ENCODE results near the gene VPS35L. TPM values are rescaled to one million over a fixed set of nuclear protein-coding genes. Genes with fewer than 3 reads are reported as not detected.

VPS35L gene
- 10 to 100 TPM; 29.0 to 31.0 TPM for total RNA-seq

DNA sequence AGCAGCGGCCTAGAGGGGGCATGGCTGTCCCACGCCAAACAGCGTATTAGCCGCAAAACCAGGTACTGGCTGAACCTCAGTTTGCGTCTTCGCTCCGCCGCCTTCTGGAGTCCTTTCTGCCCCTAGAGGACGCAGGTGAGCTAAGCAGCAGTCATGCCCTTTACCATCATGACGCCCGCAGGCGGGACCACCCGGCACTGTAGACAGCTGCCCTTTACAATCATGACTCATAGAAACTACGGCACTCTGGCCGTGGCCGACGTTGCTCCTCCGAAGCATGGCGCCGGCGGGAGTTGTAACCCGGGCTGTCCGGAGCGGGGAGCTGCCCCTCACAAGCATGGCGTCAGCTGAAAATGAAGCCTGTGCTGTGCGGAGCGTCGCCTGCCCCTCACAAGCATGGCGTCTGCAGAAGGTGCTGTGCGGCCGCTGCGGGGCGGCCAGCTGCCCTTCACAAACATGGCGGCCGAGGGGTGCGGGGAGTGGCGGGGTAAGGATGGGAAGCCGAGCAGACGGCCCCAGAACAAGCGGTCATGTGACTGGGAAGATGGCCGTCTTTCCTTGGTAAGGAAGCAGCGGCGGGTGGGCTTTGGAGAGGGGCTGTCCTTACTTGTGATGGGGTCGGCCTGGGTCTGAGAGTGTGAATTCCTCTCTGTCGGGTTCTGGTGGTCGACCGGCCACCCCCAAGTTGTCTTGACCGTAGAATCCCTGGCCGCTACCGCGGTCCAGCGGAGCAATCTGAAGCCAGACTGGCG is at the start of gene VPS35L:
VPS35L (plus strand) TSS at position 518 of the 752 bp plus-strand sequence; CDS start at position 545, 27 bp downstream.
- ChIA-PET POLR2A (interaction anchor here (1.0 to 2.2 kb wide), 3 partner anchors 10 to 766 kb away, joined by 3 to 14 read pairs (median 4); partner anchors contain the start of gene CCP110), CTCF (interaction anchor here (0.6 to 3.7 kb wide), 9 partner anchors 9 to 488 kb away, joined by 3 to 15 read pairs (median 3); partner anchors contain the start of genes CCP110, COQ7 and GPRC5B)

GRCh38 chr16:19506965-19507364 is 48.5 kb upstream of the VPS35L start:
- CTCF ChIA-PET = no interaction called here
- POLR2A ChIA-PET = no interaction called here

- POLR2A ChIA-PET = no interaction called here
Observed at GRCh38 chr16:19507867-19508266, 47.6 kb upstream of the VPS35L start.

DNA sequence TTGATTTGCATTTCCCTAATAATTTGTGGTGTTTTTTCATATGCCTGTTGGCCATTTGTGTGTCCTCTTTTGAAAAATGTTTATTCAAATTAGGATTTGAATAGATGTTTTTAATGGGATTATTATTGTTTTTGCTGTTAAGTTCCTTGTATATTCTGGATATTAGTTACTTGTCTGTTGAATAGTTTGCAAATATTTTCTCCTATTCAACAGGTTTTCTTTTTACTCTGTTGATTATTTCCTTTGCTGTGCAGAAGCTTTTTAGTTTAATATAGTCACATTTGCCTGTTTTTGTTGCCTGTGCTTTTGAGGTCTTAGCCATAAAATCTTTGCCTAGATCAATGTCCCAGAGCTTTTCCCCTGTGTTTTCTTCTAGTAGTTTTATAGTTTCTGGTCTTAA is 43.2 kb upstream of the VPS35L start:
- ChIA-PET CTCF (interaction anchor here (0.8 kb wide), 1 partner anchor 10 kb away, joined by 3 read pairs; no protein-coding TSS in a partner anchor), POLR2A (no interaction called here)

More at GRCh38 chr16:19507867-19508266, 47.6 kb upstream of the VPS35L start:
- CTCF ChIA-PET = interaction anchor here (0.6 kb wide), 1 partner anchor 443 kb away, joined by 3 read pairs; no protein-coding TSS in a partner anchor

GRCh38 chr16:19513377-19514053 is 42.0 kb upstream of the VPS35L start:
- ChIA-PET CTCF (interaction anchor here (0.6 kb wide), 1 partner anchor 457 kb away, joined by 3 read pairs; no protein-coding TSS in a partner anchor), POLR2A (no interaction called here)

GRCh38 chr16:19515757-19516156 is 39.7 kb upstream of the VPS35L start:
- POLR2A ChIA-PET = no interaction called here
- CTCF ChIA-PET = interaction anchor here (1.1 kb wide), 1 partner anchor 12 kb away, joined by 4 read pairs; no protein-coding TSS in a partner anchor

DNA sequence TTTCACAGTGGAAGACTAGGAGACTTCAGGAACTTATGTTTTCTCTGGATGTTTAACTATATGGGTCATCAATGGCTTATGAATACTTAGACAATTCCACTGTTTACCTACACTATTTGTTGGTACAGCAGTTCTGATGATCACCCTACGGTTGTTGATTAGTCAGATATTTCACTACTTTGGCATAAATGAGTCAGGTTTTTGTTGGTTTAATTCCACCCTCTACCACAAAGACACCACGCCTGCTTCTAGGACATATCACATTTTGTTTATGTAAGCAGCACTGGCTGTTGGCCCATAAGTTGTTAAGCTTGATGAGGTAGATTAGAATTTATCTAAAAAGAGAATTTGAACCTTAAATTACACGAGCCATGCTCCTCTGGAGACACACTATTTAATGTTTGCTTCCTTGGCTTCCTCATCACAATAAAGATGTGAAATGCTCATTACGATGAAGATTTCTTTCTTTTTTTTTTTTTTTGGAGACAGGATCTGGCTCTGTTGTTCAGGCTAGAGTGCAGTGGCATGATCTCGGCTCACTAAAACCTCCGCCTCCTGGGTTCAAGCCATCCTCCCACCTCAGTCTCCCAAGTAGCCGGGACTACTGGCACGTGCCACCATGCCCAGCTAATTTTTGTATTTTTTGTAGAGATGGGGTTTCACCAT is 37.9 kb upstream of the VPS35L start:
- CTCF ChIA-PET = interaction anchor here (0.7 to 1.0 kb wide), 2 partner anchors 15 to 59 kb away, joined by 3 read pairs; no protein-coding TSS in a partner anchor
- POLR2A ChIA-PET = no interaction called here

- CTCF ChIA-PET = interaction anchor here (0.7 to 1.0 kb wide), 2 partner anchors 16 to 58 kb away, joined by 3 read pairs; no protein-coding TSS in a partner anchor
Observed at GRCh38 chr16:19518388-19518787, 37.1 kb upstream of the VPS35L start.

GRCh38 chr16:19520861-19521331 is 34.6 kb upstream of the VPS35L start:
- ChIA-PET POLR2A (interaction anchor here (0.7 kb wide), 1 partner anchor 390 kb away, joined by 6 read pairs; no protein-coding TSS in a partner anchor), CTCF (interaction anchor here (1.0 kb wide), 1 partner anchor 36 kb away, joined by 3 read pairs; no protein-coding TSS in a partner anchor)

More at GRCh38 chr16:19518388-19518787, 37.1 kb upstream of the VPS35L start:
- POLR2A ChIA-PET = no interaction called here

DNA sequence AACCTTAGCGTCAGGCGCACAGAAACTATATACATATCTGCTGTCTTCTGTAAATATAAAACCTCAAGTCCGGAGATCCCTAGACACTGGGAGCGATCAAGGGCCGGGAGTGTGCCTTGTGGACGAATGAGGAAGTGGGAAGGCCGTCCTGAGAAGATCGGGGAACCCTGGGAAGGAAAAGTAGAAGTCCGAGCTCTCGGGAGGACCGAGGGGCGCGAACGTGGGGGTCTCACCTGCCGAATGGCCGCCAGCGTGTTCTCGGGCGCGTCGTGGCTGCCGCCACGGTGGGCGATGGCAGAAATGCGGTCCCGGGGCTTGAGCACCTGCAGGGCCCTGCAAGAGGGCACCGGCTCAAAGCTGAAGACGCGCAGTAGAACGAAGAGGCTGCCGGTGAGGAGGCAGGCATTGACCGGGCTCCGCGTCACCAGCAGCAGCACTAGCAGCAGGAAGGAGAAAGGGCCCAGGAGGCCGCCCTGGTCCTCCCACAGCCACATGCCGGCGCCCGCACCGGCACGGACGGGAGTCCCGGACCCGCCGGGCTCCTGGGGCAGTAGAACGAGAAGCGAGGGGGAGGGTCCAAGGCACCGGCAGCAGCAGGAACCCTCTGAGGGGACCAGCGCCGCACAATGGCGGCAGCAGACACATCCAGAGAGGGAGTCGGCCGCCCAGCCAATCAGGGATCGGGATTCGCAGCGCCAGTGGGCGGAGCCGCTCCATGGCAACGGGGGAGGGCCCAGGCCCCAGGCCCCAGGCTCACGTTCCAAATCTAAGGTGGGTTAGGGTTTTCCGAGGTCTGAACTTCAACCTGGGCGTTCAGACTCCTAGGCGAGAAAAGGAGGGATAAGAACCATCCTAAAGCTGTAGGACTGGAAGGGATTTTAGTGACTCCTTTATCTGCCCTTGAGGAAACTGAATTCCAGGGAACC is 33.8 kb upstream of the VPS35L start, which contains the start of gene GDE1:
GDE1 (minus strand) TSS at position 628 of the 926 bp plus-strand sequence; CDS start at position 494, 134 bp downstream.
- ChIA-PET POLR2A (interaction anchor here (0.6 kb wide), 1 partner anchor 16 kb away, joined by 9 read pairs; no protein-coding TSS in a partner anchor), CTCF (interaction anchor here (1.0 kb wide), 1 partner anchor 35 kb away, joined by 3 read pairs; no protein-coding TSS in a partner anchor)

DNA sequence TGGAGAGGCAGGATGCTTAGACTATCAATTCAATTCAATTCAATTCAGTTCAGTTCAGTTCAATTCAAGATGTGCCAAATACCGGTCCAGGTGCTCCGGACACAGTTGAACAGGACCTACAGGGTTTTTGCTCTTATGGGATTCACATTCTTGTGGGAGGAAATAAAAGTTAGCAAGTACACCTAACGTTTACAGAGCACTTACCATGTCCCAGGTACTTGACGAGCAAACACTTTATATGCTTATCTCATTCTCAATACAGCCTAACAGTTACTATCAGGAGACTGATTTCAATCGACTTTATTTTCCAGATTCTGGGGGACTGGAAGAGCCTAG is 33.1 kb upstream of the VPS35L start:
- ChIA-PET CTCF (no interaction called here), POLR2A (interaction anchor here (0.6 kb wide), 1 partner anchor 15 kb away, joined by 9 read pairs; no protein-coding TSS in a partner anchor)

DNA sequence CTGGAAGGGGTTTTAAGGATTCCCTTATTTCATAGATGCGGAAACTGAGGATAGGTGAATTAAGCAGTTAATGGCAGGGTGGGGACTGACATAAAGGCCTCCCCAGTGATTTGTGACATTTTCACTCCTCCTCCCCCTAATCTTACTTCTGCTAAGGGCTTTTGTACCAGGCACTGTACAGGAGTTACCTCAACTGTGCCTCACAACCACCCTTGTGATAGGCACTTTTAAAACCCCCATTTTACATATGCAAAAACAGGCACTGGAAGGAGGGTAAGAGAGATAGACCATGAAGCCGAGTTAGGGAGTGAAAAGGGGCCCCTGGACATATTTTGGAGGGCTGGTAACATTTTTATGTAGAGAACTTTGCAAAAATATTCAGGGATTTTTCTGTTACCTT is 32.7 kb upstream of the VPS35L start:
- ChIA-PET POLR2A (interaction anchor here (0.6 kb wide), 1 partner anchor 15 kb away, joined by 9 read pairs; no protein-coding TSS in a partner anchor), CTCF (no interaction called here)

DNA sequence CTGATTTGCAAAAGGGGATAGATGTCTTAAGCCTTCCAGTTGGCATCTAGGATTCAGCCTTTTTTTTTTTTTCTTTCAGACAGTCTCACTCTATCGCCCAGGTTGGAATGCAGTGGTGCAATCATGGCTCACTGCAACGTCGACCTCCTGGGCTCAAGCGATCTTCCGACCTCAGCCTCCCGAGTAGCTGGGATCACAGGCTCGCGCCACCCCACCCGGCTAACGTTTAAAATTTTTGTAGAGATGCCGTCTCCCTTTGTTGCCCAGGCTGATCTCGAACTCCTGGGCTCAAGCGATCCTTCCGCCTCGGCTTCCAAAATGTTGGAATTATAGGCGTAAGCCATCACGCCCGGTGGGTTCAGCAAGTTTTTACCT is 32.3 kb upstream of the VPS35L start:
- ChIA-PET POLR2A (no interaction called here), CTCF (interaction anchor here (1.3 to 1.4 kb wide), 2 partner anchors 22 to 32 kb away, joined by 3 to 8 read pairs; partner anchors contain the start of gene VPS35L)

DNA sequence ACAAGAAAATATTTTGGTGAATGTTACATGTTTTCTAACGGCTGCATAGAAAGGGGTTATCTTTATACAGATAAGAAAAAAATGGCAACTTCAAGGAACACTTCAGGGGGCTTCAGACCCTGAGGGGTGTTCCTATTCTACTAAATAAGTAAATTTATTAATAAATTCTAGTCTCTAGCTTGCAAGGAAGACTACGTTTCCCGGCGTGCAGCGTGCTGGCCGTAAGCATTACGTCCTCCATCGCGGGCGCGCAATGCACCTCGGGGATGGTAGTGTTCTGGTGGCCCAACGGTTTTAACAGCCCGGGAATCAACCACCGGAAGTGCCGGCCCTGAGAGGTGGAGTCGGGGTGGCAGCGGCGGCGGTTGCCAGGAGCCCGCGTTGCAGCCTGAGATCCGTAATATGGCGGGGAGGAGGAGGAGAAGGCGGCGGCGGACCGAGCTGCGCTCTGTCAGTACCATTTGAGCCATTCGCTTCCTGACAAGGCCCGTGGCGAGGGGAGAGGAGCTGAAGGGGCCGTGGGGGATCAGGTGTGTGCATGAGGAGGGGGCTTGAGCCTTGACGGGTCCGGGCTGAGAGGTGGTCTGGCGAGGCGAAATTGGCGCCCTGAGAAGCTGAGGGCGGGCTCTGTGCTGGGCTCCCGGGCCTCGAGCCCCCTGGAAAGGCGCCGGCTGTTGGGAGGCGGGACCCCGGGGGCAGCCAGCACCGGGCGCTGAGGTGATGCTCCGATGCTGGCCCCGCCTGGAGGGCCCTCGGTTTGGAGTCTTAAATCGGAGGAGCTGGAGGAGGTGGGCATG is 31.7 kb upstream of the VPS35L start, which contains the start of gene CCP110:
CCP110 (plus strand) TSS at position 384 of the 797 bp plus-strand sequence. CDS start 3,940 bp downstream, outside the sequence.
- ChIA-PET CTCF (interaction anchor here (1.3 to 1.4 kb wide), 2 partner anchors 22 to 31 kb away, joined by 3 to 8 read pairs; partner anchors contain the start of gene VPS35L), POLR2A (interaction anchor here (2.6 kb wide), 1 partner anchor 32 kb away, joined by 14 read pairs; the partner anchor contains the start of gene VPS35L)

- ChIA-PET CTCF (interaction anchor here (1.3 to 1.4 kb wide), 2 partner anchors 23 to 31 kb away, joined by 3 to 8 read pairs; partner anchors contain the start of gene VPS35L), POLR2A (interaction anchor here (2.6 kb wide), 1 partner anchor 32 kb away, joined by 14 read pairs; the partner anchor contains the start of gene VPS35L)
Observed at GRCh38 chr16:19524356-19524615, 31.2 kb upstream of the VPS35L start.

DNA sequence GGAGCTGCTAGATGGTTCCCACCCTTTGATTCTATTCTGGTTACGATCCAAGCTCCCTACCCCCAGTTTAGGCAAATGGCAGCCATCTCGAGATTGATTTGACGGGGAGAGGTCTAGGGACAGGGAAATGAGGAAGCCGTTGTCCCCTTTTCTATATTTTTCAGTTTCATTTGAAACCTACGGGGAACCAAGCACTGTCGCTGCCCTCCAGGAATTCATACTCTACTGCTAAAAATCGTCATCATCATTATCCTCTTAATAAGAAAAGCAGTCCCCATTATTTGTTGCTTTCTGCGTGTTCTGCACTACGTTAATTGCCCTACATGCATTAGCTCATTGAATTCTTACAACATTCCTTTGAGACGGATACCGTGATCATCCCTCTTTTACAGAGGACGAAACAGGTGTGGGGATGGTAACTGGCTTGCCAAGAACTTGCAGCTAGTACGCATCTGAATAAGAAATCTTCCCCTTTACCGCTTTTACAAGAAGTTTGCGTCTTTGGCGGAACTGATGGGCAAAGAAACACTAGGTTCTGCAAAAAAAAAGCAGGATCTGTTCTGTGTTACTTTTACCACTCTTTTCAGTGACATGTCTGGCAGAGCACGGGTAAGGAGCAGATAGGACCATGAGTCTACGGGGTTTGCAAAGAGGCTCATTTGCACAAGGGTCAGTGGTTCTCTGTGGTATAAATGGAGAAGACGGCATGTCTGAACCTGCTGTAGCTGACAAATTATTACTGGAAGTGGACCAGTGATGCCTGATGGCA is 30.7 kb upstream of the VPS35L start:
- POLR2A ChIA-PET = interaction anchor here (2.6 kb wide), 1 partner anchor 31 kb away, joined by 14 read pairs; the partner anchor contains the start of gene VPS35L
- CTCF ChIA-PET = interaction anchor here (1.3 to 1.4 kb wide), 2 partner anchors 23 to 30 kb away, joined by 3 to 8 read pairs; partner anchors contain the start of gene VPS35L

Data from activated CD8-positive, alpha-beta memory T cell treated with anti-CD3 and anti-CD28 coated beads for 36 hours (primary cell).